Parathyroid adenoma (tissue), 2 donors: ENCODE data around the gene DTX2.
A peak's percentile ranks its signal among the peaks of the same experiment; 100 is the strongest.
"Not testable (repeated sequence)": the region's sequence is repeated elsewhere in the genome, so short reads cannot be mapped to it uniquely, and the experiment has no call there.

ENCODE experiments used
- H2AFZ ChIP-seq: fragments of 300-600 bp; sonication (generic); one replicate; pipeline ENCODE4 v1.7.0; 2017; ENCODE audit warnings: antibody characterized with exemption, mild to moderate bottlenecking
- H3K27ac ChIP-seq: fragments of 300-600 bp; sonication (generic); one replicate; pipeline ENCODE4 v1.7.0; 2017
- H3K27me3 ChIP-seq: fragments of 300-600 bp; sonication (generic); one replicate; pipeline ENCODE4 v1.7.0; 2017; ENCODE audit warnings: low read length; ENCODE audit not compliant: control insufficient read depth, insufficient read depth
- H3K36me3 ChIP-seq: fragments of 300-600 bp; sonication (generic); one replicate; pipeline ENCODE4 v1.7.0; 2017; ENCODE audit warnings: low read length; ENCODE audit not compliant: control insufficient read depth, insufficient read depth
- H3K4me1 ChIP-seq: fragments of 300-600 bp; sonication (generic); one replicate; pipeline ENCODE4 v1.7.0; 2017; ENCODE audit warnings: control low read depth
- H3K4me2 ChIP-seq: fragments of 300-600 bp; sonication (generic); one replicate; pipeline ENCODE4 v1.7.0; 2017; ENCODE audit warnings: low read length
- H3K4me3 ChIP-seq: fragments of 300-600 bp; sonication (generic); one replicate; pipeline ENCODE4 v1.7.0; 2017; ENCODE audit warnings: low read depth, low read length
- H3K79me2 ChIP-seq: fragments of 300-600 bp; sonication (generic); one replicate; pipeline ENCODE4 v1.7.0; 2017; ENCODE audit warnings: control low read depth
- H3K9ac ChIP-seq: fragments of 300-600 bp; sonication (generic); one replicate; pipeline ENCODE4 v1.7.0; 2017; ENCODE audit warnings: mild to moderate bottlenecking
- H3K9me3 ChIP-seq: fragments of 300-600 bp; sonication (generic); one replicate; pipeline ENCODE4 v1.7.0; 2017; ENCODE audit warnings: low read length; ENCODE audit not compliant: control insufficient read depth
- TF ChIP-seq, protein P1 (sequence below): fragments of 300-600 bp; sonication (generic); IDR thresholded peaks from one replicate; pipeline ENCODE4 v1.7.0; 2017; ENCODE audit warnings: antibody characterized with exemption, mild to moderate bottlenecking
- donor health status: primary hyperparathyroidism.

DTX2 gene

DNA sequence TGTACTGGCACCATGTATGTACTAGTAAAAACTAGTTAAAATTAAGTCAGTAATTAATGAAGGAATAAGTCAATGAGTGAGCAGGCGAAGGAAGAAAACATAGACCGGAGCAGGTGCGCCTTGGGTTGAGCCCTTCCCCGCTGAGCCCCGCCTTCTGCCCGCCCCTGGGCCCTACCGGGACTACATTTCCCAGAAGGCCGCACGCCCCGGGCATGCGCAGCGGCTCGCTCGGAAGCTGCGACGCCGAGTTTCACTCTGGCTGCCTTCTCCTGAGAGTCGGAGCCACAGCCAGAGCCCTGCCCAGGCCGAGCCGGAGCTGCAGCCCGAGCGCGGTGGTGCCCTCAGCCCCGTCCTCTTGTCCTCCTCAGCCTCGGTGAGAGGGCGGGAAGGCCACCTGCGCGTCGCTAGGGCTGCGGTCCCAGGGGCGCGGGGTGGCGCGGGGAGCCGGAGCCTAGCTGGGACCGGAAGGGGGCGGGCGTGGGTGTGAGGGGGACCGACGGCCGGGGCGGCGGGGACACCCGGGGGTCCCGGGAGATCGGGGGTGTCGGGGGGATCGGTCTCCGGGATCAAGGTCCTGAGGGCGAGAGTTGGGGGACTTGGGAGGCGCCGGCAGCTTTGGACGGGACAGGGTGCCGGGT lies at the start of gene DTX2:
TSS of gene DTX2 (plus strand) at position 246 of the 638 bp plus-strand sequence. CDS start 18,801 bp downstream, outside the sequence.
- Histone ChIP-seq H2AFZ (peak within 1 kb of the TSS; percentile 83), H3K4me3 (peak within 1 kb of the TSS; percentile 31)
- H3K27me3 ChIP-seq, H3K9me3 ChIP-seq, H3K79me2 ChIP-seq, H3K4me2 ChIP-seq, H3K27ac ChIP-seq, H3K4me1 ChIP-seq, H3K36me3 ChIP-seq, H3K9ac ChIP-seq: not testable (repeated sequence)

DNA sequence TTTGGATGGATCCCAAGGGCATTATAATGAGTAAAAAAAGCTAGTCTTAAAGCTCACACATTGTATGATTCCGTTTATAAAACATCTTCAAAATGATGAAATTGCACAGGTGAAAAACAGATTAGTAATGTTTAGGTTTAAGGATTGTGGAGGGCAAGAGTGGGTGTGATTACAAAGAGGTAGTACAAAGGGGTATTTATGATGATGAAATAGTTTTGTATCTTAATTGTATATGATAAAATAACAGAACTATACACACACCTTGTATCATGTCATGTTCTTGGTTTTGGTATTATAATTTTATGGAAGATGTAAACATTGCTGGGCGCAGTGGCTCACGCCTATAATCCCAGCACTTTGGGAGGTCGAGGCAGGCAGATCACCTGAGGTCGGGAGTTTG lies 49.3 kb upstream of the DTX2 start:
- TF ChIP-seq, protein P1, sequence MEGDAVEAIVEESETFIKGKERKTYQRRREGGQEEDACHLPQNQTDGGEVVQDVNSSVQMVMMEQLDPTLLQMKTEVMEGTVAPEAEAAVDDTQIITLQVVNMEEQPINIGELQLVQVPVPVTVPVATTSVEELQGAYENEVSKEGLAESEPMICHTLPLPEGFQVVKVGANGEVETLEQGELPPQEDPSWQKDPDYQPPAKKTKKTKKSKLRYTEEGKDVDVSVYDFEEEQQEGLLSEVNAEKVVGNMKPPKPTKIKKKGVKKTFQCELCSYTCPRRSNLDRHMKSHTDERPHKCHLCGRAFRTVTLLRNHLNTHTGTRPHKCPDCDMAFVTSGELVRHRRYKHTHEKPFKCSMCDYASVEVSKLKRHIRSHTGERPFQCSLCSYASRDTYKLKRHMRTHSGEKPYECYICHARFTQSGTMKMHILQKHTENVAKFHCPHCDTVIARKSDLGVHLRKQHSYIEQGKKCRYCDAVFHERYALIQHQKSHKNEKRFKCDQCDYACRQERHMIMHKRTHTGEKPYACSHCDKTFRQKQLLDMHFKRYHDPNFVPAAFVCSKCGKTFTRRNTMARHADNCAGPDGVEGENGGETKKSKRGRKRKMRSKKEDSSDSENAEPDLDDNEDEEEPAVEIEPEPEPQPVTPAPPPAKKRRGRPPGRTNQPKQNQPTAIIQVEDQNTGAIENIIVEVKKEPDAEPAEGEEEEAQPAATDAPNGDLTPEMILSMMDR, result no peak
- Histone ChIP-seq H3K9ac (no peak overlapping the region), H3K27ac (no peak overlapping the region), H3K9me3 (no peaks in the 10 kb centered on the region), H3K4me2 (no peak overlapping the region), H3K79me2 (no peaks in the 10 kb centered on the region), H3K27me3 (no peaks in the 10 kb centered on the region), H2AFZ (no peak overlapping the region), H3K4me3 (no peak overlapping the region), H3K36me3 (no peaks in the 10 kb centered on the region), H3K4me1 (peaks cover 5% of the 10 kb centered on the region)

DNA sequence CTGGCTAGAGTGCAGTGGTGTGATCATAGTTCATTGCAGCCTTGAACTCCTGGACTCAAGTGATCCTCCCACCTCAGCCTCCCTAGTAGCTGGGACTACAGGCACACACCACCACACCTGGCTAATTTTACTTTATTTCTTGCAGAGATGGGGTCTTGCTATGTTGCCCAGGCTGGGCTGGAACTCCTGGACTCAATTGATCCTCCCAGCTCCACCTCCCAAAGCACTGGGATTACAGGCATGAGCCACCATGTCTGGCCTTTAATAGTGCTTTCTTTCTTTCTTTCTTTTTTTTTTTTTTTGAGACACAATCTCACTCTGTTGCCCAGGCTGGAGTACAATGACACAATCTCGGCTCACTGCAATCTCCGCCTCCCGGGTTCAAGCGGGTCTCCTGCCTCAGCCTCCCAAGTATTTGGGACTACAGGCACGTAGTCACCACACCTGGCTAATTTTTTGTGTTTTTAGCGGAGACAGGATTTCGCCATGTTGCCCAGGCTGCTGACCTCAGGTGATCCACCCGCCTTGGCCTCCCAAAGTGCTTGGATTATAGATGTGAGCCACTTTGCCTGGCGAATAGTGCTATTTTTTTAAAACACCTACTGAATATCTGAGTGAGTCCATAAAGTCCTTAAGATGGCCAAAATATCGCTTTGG lies 43.7 kb upstream of the DTX2 start:
- not testable (repeated sequence) for H3K27me3 ChIP-seq, H2AFZ ChIP-seq, H3K36me3 ChIP-seq, H3K9me3 ChIP-seq, H3K4me1 ChIP-seq, H3K4me3 ChIP-seq, H3K9ac ChIP-seq, H3K79me2 ChIP-seq, H3K27ac ChIP-seq, H3K4me2 ChIP-seq

DNA sequence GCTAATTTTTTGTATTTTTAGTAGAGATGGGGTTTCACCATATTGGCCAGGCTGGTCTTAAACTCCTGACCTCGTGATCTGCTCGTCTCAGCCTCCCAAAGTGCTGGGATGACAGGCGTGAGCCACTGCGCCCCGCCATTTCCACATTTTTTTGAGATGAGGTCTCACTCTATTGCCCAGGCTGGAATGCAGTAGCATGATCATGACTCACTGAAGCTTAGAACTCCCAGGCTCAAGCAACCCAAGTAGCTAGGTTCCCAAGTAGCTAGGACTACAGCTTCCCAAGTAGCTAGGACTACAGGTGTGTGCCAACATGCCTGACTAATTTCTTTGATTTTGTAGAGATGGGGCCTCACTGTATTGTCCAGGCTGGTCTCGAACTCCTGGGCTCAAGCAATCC lies 40.4 kb upstream of the DTX2 start:
- not testable (repeated sequence) for H3K4me3 ChIP-seq, H3K4me2 ChIP-seq, H3K27ac ChIP-seq, H3K27me3 ChIP-seq, H2AFZ ChIP-seq, H3K4me1 ChIP-seq, H3K9ac ChIP-seq, H3K36me3 ChIP-seq, H3K79me2 ChIP-seq, H3K9me3 ChIP-seq

DNA sequence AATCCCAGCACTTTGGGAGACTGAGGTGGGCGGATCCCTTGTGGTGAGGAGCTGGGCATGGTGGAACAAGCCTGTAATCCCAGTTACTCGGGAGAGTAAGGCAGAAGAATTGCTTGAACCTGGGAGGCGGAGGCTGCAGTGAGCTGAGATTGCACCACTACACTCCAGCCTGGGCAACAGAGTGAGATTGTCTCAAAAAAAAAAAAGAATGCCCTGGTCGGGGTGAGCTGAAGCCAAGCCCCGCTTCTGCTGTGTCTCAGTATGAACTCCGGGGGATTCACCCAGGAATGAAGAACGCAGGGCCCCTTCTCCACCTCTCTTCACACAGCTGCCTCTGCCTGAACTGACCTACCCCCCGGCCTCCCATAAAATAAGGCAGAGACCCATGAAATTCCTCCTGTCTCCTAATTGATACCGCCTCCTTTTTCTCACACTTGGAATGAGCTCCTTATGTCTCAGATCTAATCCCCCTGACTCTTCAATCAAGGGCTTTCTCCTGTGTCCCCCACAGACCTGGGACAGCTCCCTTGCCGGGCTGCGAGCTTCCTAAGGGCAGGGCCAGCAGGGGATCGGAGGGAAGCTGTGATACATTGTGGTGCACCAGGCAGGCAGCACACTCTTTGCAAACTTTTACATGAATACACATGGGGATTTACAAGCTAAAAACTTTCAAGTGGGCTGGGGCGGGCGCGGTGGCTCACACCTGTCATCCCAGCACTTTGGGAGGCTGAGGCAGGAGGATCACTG lies 37.7 kb upstream of the DTX2 start:
- no peaks in the 10 kb centered on the region for H3K4me1 ChIP-seq
- no peak overlapping the region for H2AFZ ChIP-seq
- no peak overlapping the region for H3K4me3 ChIP-seq
- H3K27ac ChIP-seq, result no peak overlapping the region
- H3K79me2 ChIP-seq, result no peaks in the 10 kb centered on the region
- TF ChIP-seq, protein P1, result no peak
- no peak overlapping the region for H3K4me2 ChIP-seq
- no peaks in the 10 kb centered on the region for H3K9me3 ChIP-seq
- H3K27me3 ChIP-seq, result no peaks in the 10 kb centered on the region
- no peaks in the 10 kb centered on the region for H3K36me3 ChIP-seq
- no peak overlapping the region for H3K9ac ChIP-seq

DNA sequence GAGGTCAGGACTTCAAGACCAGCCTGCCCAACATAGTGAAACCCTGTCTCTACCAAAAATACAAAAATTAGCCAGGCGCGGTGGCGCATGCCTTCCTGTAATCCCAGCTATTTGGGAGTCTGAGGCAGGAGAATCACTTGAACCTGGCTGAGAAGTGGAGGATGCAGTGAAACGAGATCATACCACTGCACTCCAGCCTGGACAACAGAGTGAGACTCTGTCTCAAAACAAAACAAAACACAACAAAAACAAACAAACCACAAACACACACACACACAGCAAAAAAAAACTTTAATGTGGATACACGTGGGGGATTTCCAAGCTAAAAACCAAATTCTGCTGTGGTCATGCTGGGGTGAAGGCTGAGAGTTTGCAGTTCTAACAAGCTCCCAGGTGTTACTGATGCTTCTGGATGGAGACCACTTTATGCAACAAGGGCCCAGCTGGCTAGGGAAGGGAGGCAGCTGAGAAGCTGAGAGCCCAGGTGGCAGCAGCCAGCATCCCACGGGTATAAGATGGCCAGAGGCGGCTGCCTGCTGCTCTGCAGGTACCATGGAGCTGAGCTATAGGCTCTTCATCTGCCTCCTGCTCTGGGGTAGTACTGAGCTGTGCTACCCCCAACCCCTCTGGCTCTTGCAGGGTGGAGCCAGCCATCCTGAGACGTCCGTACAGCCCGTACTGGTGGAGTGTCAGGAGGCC lies 36.9 kb upstream of the DTX2 start, which contains the start of gene ZP3:
TSS of gene ZP3 (plus strand) at position 538 of the 699 bp plus-strand sequence. CDS start at position 553, 15 bp downstream.
- H3K4me2 ChIP-seq, result no peak within 1 kb of the TSS
- no peak within 1 kb of the TSS for H2AFZ ChIP-seq
- no peaks in the 10 kb centered on the region for H3K36me3 ChIP-seq
- H3K27ac ChIP-seq, result no peak within 1 kb of the TSS
- TF ChIP-seq, protein P1, result no peak
- H3K4me1 ChIP-seq, result no peaks in the 10 kb centered on the region
- no peaks in the 10 kb centered on the region for H3K27me3 ChIP-seq
- no peak within 1 kb of the TSS for H3K4me3 ChIP-seq
- no peaks in the 10 kb centered on the region for H3K9me3 ChIP-seq
- H3K79me2 ChIP-seq, result no peaks in the 10 kb centered on the region
- no peak within 1 kb of the TSS for H3K9ac ChIP-seq
